Ovary (tissue), 3 donors: ENCODE data around the gene DNAJA3.

Source experiments
- CTCF ChIP-seq, 3 donors: fragments of 450-650 bp in 2 of 3; fragments of 200-600 bp in 1 of 3; IDR thresholded peaks; one replicate each; pipeline versions ENCODE4 v1.5.1 to v1.8.0; 2016 to 2022; ENCODE audit warnings: antibody characterized with exemption in 3 of 3, mild to moderate bottlenecking in 1 of 3
- EP300 ChIP-seq: sonication (generic); formaldehyde crosslinking; IDR thresholded peaks from one replicate; pipeline ENCODE4 v1.6.1; 2017; ENCODE audit warnings: antibody characterized with exemption
- POLR2A ChIP-seq: fragments of 450-650 bp; IDR thresholded peaks from one replicate; pipeline ENCODE4 v1.6.1; 2017; ENCODE audit warnings: antibody characterized with exemption, mild to moderate bottlenecking, moderate library complexity
- donor health status: DM: no; HTN: no; CAD: no.

DNA sequence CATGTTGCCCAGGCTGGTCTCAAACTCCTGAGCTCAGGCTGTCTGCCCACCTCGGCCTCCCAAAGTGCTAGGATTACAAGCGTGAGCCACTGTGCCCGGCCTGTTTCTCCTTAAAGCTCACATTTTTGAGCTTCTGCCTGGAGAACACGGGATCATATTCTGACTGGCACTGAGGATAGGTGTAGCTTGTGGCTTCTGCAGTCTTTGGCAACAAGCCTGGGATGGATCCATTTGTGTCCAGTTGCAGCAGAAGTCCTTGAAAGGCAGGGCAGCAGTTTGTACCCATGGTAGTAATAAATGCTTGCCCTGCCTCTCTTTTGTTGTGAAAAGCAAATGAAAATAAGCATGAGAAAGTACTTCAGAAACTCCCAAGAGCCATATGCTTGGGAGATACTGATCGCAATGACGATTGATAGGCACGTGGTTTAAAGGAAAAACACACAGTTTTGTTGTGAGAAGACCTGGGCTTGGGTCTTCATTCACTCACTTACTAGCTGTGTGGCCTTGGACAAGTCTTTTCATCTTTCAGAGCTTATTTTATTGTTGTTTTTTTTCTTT is 6.2 kb upstream of the DNAJA3 start:
- TF ChIP-seq CTCF (IDR thresholded peaks at IDR 0.05) = no peak
- TF ChIP-seq POLR2A = no peak
- TF ChIP-seq EP300 = no peak
